NCI-H187 (cell line): Measurements from ENCODE around the gene DNALI1.
A peak's percentile ranks its signal among the peaks of the same experiment; 100 is the strongest.

ENCODE experiments used
- DNase-seq, 2 experiments: peaks; one replicate each; lab custom pipeline; 2025; lab: John Stamatoyannopoulos, UW

The DNALI1 gene

DNA sequence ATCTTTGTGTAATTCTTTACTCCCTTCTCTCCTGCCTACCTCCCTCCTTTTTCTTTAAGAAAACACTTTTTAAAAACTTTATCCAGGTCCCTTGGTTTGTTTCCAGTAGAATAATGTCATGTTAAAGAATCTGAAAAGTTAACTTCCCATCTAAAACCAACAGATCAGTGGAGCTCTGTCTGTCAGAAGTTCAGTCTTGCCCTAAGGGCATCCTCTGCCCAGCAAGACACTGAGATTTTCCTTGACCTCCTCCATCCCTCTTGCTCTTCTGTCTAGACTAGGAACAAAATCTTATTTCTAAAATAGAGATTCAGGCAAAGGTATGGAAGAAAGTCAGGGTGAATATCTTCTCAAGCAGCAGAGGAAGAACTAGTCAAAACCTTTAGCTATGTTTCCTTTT, 44.7 kb downstream of the DNALI1 start:
- no peak for DNase-seq

DNA sequence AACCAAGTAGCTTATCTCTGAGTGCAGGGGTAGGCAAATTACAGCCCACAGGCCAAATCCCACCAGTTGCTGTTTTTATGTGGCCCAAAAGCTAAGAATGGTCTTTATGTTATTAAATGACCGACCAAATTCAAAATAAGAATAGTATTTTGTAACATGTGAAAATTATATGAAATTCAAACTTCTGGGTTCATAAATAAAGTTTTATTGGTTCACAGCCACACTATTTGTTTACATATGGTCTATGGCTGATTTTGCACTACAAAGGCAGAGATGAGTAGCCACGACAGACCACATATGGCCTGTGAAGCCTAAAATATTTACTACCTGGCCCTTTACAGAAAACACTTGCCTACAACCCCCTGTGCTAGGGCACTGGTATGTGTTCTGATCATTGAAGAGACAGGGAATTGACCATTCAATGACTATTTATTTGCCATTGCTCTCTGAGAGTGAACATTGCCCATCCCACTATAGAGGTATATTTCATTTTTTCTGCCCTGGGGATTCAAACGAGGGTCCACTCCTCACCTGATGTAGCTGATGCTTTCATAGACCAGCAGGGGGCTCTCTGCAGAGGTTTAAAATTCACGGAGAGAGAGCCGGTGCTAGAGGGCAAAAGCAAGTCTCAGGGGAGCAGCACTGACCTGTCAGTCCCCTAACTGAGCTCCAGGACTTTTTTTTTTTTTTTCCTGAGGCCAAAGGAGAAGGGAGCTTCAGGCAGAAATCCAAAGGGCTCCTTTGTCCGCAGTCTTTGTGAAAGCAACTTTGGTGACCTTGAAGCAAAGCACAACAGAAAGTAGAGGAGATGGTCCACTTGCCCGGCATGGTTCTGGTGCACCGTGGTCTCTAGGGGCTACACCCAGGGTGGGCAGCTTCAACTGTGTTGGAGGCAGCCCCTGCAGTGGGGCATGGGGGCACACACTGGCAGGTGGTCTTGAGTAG, 46.3 kb downstream of the DNALI1 start:
- peak in 1 of 2 experiments; percentile 11 for DNase-seq

DNA sequence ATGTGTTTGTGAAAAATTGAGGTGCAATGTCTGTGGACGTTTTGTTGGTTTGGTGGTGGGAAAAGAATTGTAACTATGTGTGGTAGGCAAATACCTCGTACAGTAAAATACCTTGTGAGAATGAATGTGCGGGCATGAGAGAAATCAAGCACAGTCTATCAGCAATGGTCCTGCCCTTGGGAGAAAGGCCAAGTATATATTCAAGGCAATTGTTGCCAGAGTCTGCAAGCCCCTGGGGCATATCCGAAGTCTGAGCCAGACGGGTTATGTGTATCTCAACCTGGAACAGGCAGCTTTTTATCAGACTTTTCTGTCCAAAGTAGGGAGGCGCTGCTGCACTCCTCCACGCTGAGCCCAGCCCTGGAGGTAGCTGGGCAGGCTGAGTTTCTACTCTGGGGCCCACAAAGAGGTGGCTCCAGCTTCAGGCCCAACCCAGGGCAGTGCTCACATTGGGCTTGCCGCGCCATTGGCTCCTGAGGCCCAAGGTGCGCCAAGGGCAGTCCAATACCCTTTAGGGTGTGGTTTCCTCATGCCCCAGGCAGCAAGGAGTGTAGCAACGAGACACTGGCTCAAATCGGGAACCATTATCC, 48.4 kb downstream of the DNALI1 start:
- DNase-seq, result no peak

DNA sequence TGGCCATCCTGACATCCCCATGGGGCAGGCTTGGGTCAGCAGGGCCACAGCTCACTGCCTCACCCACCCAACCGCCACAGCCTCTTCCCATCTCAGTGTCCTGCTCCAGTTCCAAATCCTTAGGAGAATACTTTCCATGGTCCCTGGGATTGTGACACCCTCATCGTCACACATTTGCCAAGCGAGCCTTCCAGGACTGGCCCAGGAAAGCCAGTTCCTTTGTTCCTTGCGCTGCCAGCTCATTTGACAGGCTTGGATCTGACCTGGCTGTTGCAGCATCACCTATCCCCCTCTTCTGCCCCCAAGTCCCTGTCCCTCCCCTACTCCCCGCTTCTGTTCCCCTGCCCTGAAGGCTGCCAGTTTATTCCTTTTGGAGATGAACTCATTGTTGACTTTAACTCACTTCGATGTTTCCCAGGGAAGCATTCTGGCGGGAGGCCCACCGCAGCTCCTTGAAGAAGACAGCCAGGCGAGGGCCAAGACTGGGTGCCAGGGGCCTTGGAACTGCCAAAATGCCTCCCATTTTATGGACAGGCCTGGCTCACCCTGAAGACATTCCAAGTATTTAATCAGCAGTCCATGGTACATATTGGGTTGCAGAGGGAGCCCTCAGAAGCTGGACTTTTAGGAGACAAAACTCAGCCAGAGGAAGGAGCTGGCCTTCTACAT, 49.2 kb downstream of the DNALI1 start:
- DNase-seq, result no peak

DNA sequence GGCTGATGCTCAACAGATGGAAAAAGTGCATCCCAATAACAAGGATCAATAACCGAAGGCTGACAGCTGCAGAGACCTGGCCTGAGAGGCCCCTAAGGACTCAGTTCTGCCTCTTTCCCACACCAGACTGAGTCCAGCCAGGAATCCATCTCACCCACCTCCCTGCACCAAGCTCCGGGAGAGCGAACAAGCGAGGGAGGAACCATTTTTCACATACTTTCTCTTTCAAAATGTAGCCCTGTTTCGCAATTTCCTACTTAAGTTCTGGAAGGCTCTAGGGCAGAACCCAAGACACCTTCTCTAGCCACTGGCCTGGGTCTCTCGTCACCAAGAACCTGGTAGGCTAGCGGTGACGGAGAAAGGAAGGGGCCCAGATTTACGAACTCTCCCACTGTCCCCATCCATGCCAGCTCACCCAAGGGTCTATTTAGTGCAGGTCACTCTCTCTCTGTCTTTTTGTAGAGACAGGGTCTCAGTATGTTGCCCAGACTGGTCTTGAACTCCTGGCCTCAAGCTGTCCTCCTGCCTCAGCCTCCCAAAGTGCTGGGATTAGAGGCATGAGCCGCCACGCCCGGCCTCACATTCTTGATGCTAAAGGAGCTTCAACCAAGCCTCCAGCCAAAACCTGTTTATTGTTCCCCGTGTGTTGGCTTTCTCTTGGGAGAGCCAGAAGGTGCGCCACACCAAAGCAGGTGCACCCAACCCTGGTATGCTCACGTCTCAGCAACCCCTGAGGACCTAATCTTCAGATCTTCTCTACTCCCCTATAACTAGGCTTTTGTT, 49.9 kb downstream of the DNALI1 start:
- DNase-seq, result no peak

DNA sequence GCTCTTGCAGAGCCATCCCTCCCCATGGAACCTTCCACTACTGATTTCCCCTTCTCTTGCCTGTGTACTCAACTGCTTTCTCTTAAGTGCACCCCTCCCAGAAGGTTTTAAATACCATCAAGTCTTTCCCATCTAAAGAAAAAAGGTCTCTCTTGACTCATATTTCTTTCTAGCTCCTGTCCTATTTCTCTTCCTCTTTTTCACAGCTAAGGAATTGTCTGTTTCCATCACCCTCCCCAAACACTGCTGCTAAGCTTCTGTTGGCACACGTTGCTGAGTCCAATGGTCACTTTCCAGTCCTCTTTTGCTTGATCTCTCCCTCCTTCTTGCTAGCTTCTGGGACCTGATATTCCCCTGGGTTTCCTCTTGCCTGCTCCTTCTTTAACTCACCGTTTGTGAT, 52.3 kb downstream of the DNALI1 start:
- no peak for DNase-seq

DNA sequence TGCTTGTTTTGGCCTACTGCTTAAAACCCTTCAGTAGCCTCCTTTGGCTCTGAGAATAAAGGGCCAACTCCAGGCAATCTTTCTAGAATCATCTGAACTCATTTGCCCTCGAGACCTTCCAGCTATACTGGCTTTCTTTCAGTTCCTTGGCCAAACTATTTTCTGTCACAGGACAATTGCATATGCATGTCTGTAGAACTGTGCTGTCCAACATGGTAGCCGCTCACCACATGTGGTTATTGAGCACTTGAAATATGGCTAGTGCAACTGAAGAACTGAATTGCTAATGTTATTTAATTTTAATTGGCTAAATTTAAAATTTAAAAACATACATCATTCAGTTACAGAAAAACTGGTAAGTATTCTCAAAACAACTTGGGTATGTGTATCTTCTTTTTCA, 53.3 kb downstream of the DNALI1 start:
- no peak for DNase-seq

DNA sequence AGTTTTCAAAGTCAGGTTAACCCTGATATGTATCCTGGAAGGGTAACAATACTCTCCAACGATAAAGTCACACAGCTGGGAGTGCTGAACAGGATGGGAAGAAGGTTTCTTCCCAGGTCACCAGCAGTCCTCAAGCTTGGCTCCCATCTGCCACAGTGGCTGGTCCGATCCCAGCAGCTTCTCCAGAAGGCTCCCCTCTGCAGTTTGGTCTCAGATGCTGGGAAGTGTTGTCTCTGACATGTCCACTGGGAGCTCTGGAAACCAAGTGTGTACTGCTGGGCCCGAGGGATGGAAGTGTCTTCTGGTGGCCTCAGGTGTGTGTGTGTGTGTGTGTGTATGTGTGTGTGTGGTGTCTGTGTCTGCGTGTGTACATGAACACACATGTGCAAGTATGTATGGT, 55.4 kb downstream of the DNALI1 start:
- DNase-seq, result no peak

DNA sequence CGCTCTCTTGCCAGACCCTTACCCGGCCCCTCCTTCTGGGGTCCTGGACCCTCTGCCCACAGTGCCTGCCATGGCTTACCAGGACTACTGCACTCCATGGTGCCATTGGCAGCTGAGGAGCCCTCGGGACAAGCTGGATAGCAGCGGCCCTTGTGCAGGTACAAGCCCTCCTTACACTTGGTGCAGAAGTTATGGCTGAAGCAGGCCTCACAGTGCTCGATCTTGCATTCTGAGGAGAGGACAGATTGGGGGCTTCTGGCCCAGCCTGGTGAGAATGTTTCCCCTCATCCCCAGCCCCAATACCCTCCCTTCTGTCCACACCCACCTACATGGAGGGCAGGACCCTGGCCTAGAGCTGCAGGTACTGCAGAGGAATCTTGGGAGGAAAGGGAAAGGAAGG, 57.4 kb downstream of the DNALI1 start:
- no peak for DNase-seq

DNA sequence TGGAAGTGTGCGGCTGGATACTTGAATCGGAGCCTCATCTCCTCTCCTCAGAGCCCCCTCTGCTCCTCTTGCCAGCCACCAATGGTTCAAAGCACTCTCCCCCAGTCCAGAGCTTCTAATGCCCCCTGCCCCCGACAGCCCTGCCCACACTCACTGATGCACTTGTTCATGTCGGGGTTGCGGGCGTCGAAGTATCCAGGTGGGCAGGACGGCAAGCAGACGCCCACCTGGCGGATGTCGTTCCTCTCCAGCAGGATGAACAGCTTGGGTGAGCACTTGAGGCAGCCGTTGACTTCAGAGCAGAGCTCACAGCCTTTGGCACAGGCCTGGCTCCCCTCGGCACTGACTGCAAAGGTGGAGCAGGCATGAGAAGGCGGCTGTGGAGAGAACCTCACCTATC, 59.6 kb downstream of the DNALI1 start:
- DNase-seq, result no peak
